GM12801 (cell line): ENCODE results near the gene CNOT10.

Experiments
- CTCF ChIP-seq: IDR thresholded peaks from one replicate; pipeline ENCODE4 v1.5.1; 2011; ENCODE audit warnings: control low read depth; ENCODE audit not compliant: insufficient read length; ENCODE audit errors: extremely low read depth

The CNOT10 gene

GRCh38 chr3:32743934-32744333 lies 58.9 kb downstream of the CNOT10 start:
- TF ChIP-seq CTCF, result no peak

GRCh38 chr3:32751377-32751776 lies 66.4 kb downstream of the CNOT10 start:
- TF ChIP-seq CTCF, result no peak

- TF ChIP-seq CTCF, result no peak
Measured at GRCh38 chr3:32755761-32756160, 70.8 kb downstream of the CNOT10 start.

- TF ChIP-seq CTCF, result no peak
Measured at GRCh38 chr3:32757618-32758374, 72.8 kb downstream of the CNOT10 start.

- TF ChIP-seq CTCF, result no peak
Measured at GRCh38 chr3:32758375-32758753, 73.4 kb downstream of the CNOT10 start.

- TF ChIP-seq CTCF, result no peak
Measured at GRCh38 chr3:32759342-32759741, 74.4 kb downstream of the CNOT10 start.

GRCh38 chr3:32764481-32764880 lies 79.5 kb downstream of the CNOT10 start:
- no peak for TF ChIP-seq CTCF
